Right lobe of liver (tissue), 6 donors: Measurements from ENCODE around the gene PARP8. TPM values are rescaled to one million over a fixed set of nuclear protein-coding genes. Genes with fewer than 3 reads are reported as not detected.
"Not testable (repeated sequence)": the region's sequence is repeated elsewhere in the genome, so short reads cannot be mapped to it uniquely, and the experiment has no call there.

Experiments used
- ATAC-seq, 4 donors: fragments of 200-7000 bp; cut with Tn5 transposase; one replicate each; pipeline ENCODE4 v1.9.1; 2020; ENCODE audit warnings: mild to moderate bottlenecking in 4 of 4, moderate library complexity in 4 of 4
- DNase-seq, 3 donors: peaks; one replicate each; pipeline ENCODE4 v3.0.0-alpha.2; 2020
- H3K27ac ChIP-seq, 3 donors: fragments of 200-600 bp; one replicate each; pipeline ENCODE4 v1.8.0; 2022
- H3K27me3 ChIP-seq, 2 donors: fragments of 200-600 bp; one replicate each; pipeline ENCODE4 v1.8.0; 2022
- H3K36me3 ChIP-seq, 4 donors: fragments of 200-600 bp; sonication (generic) in 1 of 4; one replicate each; pipeline versions ENCODE4 v1.5.1 to v1.8.0; 2017 to 2022; ENCODE audit warnings: control low read depth in 1 of 4
- H3K4me1 ChIP-seq, 4 donors: fragments of 200-600 bp; sonication (generic) in 1 of 4; one replicate each; pipeline versions ENCODE4 v1.5.1 to v1.8.0; 2017 to 2022; ENCODE audit warnings: control low read depth in 1 of 4
- H3K4me3 ChIP-seq, 3 donors: fragments of 200-600 bp; one replicate each; pipeline ENCODE4 v1.8.0; 2022
- H3K9me3 ChIP-seq, 4 donors: fragments of 200-600 bp; sonication (generic) in 1 of 4; one replicate each; pipeline versions ENCODE4 v1.5.1 to v1.8.0; 2017 to 2022; ENCODE audit warnings: control low read depth in 1 of 4
- CTCF ChIP-seq, 4 donors: fragments of 200-600 bp in 3 of 4; fragments of 450-650 bp in 1 of 4; IDR thresholded peaks; one replicate each; pipeline versions ENCODE4 v1.5.1 to v1.8.0; 2016 to 2022; ENCODE audit warnings: antibody characterized with exemption in 4 of 4, mild to moderate bottlenecking in 2 of 4
- POLR2A ChIP-seq: fragments of 450-650 bp; IDR thresholded peaks from one replicate; pipeline ENCODE4 v1.6.1; 2017; ENCODE audit warnings: antibody characterized with exemption, mild to moderate bottlenecking
- WGBS: methylation state at CpG from one replicate; pipeline ENCODE4 v1.1.6; 2018; ENCODE audit warnings: low coverage, low lambda C conversion rate; ENCODE audit not compliant: insufficient coverage; ENCODE audit errors: missing lambda C conversion rate; 5-methylcytosine and 5-hydroxymethylcytosine counted together
- intact Hi-C, 2 donors: fragments of 100-400 bp; cut with DNase I; formaldehyde crosslinking; loops; one replicate each; pipeline versions ENCODE4 v1.11.2 to v1.14.1; 2022
- total RNA-seq, 6 experiments: library from RNA; depleted of rRNA in 2 of 6; stranded (reverse); fragments of >200 nt in 2 of 6; fragmentation: NEBNext Ultra II Directional in 3 of 6; extraction: Animal tissue kit (Norgen Biotek cat#: 25700) in 3 of 6; gene quantifications; one replicate each; pipeline versions ENCODE4 v1.1.0 to v1.2.4, GENCODE V29; 2016 to 2023
- donor health status: DM: no; HTN: yes; CAD: no.
- donor health status: DM: no; HTN: no; CAD: no.
- donor health status: DM: no; HTN: no; CAD: no.
- donor health status: DM: no; HTN: yes; CAD: no.
- donor health status: DM: no; HTN: yes; CAD: no.

PARP8 gene
- total RNA-seq, 6 experiments from 2014 or later: 4.9 to 14.1 (median 10.1) TPM

DNA sequence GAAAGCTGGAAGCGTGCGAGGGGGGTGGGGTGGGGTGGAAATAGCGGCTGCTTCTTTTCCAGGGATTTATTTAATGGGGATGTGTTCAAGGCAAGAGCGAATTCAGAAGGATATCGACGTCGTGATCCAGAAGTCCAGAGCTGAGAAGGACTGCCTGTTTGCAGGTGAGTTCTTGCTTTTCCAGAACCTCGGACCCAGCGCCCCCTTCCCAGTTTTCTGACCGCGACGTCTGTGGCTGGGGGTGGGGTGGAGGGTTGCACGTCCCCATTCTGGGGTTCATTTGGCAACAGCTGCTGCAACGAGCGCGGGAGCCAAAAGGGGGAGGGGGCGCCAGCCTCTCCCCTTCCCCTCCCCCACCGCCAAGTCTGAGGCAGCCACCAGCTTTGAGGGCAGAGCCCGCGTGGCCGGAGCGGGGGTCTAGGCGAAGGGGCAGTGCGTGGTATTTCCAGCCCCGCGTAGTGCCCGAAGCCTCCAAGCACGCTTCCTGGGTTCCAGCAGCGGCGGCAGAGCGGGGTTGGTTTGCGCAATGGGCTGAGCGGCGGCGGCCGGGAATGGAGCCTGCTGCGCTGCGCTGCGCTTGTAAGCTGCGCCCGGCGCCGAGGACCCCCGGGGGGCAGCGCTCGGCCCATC, 701 bp downstream of the PARP8 start:
- no peaks in the 10 kb centered on the region for H3K4me1 ChIP-seq
- ATAC-seq (peak; percentile 76 to 91 (median 82)), DNase-seq (peak; percentile 68 to 77 (median 75))
- TF ChIP-seq POLR2A (peak; percentile 21), CTCF (IDR thresholded peaks at IDR 0.05) (no peak)
- 0% methylated on average over 7 of the region's 46 CpGs for WGBS
- H3K27me3 ChIP-seq: no peaks in the 10 kb centered on the region
- intact Hi-C loops: no loop called here
- peak overlapping the region; percentile 76 to 89 (median 80) for H3K4me3 ChIP-seq
- H3K36me3 ChIP-seq: no peaks in the 10 kb centered on the region
- H3K27ac ChIP-seq: peak overlapping the region; percentile 89 to 96 (median 92)
- no peaks in the 10 kb centered on the region for H3K9me3 ChIP-seq

DNA sequence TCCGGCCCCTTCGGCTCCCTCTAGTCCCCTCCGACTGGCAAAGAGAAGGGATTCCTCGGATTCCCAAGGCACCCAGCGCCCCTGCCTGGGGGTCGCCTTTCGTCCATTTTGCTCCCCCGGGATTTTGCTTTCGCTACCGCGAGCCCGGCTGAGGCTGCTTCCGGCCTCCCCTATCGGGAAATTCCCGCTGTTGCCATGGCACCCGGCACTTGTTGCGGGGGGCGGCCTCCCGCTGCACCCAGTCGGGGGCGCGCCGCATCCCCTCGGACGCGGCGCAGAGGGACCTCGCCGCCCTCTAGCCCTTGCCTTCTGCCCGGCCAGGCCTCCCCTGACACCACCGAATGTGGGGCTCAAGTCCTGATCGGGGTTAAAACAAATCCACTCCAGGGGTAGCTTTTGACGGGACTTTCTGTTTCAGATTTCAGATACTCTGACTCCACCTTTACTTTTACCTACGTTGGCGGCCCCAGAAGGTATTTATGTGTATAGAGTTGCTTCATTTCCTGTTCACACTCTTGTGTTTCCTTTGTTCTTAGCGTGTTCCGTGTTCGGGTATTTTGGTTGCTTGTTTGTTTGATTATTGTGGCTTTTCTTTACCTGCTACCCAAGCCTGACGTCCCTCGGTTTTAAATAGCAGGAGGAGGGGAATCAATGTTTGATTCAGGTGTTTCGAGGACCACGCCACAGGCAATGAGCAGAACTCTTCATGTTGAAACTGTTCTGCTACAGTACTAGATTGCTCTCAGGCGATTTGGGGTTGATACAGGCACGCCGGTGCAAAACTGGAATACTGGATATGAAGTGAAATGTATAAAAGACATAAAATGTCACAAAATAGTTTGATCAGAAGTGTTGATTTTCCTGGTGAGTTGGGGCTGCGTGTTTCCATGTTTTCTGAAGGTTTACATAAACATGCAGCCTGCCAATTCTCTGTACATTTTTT, 1.5 kb downstream of the PARP8 start:
- intact Hi-C loops: no loop called here
- DNase-seq: peak; percentile 78 to 86 (median 83)
- Histone ChIP-seq H3K9me3 (no peaks in the 10 kb centered on the region), H3K4me3 (peak overlapping the region; percentile 76 to 89 (median 80)), H3K27ac (peak overlapping the region; percentile 89 to 96 (median 92)), H3K36me3 (no peaks in the 10 kb centered on the region), H3K27me3 (no peaks in the 10 kb centered on the region), H3K4me1 (no peaks in the 10 kb centered on the region)
- 1% methylated on average over 16 of the region's 46 CpGs for WGBS
- no peak for TF ChIP-seq CTCF (IDR thresholded peaks at IDR 0.05)
- TF ChIP-seq POLR2A: peak; percentile 38
- peak; percentile 66 to 85 (median 78) for ATAC-seq

DNA sequence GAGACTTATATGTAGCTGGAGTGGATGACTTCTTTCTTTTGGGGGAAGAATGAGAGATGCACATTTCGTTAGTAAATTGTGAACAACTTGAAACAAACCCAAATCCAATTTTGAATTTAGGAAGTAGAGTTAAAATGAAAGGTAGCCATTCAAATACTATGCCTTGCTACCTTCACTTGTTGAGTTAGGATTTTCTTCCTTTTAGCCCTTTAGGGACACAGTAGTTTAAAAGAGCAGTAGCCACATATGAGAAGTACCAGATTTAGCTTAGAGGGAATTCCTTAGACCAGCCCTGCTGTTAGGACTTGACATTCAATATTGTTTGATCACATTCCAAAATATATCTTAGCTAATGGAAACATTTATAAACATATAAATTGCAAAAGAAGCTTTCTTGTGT, 2.2 kb downstream of the PARP8 start:
- H3K9me3 ChIP-seq, H3K36me3 ChIP-seq, ATAC-seq, intact Hi-C loops, DNase-seq, H3K4me1 ChIP-seq, H3K27me3 ChIP-seq: not testable (repeated sequence)
- Histone ChIP-seq H3K4me3 (peak overlapping the region; percentile 76 to 89 (median 80)), H3K27ac (peak overlapping the region; percentile 89 to 96 (median 92))
- WGBS: 29% methylated on average over 1 of the region's 1 CpG

DNA sequence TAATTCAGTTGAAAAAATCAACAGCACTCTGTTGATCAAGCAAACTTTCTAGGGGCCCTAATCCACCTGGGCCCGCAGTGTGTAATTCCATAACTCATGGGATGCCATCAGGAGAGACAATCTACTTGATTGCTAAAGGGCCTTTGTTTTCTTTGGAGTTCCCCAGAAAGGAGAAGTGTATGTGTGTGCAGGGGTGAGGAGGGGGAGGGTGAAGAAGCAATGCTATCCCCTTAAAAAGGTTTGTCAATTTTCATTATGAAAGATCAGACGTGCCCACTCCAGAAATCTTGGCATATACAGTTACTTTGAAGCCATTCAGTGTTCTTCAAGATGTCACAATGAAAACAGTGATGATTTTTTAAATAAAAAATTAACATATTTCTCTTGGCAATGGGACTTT, 6.2 kb downstream of the PARP8 start:
- no peaks in the 10 kb centered on the region for H3K27me3 ChIP-seq
- H3K36me3 ChIP-seq: no peaks in the 10 kb centered on the region
- H3K4me1 ChIP-seq: no peaks in the 10 kb centered on the region
- H3K9me3 ChIP-seq: no peaks in the 10 kb centered on the region
- WGBS: 72% methylated on average over 2 of the region's 2 CpGs
- intact Hi-C loops: no loop called here
- no peak for TF ChIP-seq POLR2A
- no peak overlapping the region for H3K4me3 ChIP-seq
- no peak for DNase-seq
- no peak overlapping the region for H3K27ac ChIP-seq
- no peak for ATAC-seq

DNA sequence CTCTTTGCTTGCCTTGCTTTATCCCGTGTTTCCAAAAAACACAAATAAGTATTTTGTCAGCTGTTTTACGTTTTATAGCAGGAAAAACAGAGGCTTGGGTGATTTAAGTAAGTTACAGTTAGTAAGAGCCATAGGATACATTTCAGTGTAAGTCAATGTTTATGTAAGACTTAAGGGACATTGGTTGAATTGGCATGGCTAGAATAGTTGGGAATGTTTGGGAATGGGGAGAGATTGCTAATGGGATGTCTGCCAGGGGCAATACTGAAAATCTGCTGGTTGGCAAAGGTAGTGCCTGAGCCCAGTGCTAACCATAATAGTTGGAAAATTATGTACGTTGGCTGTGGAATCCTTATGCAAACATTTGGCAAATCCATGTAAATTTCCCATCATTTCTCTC, 7.0 kb downstream of the PARP8 start:
- intact Hi-C loops, H3K4me3 ChIP-seq, DNase-seq, H3K9me3 ChIP-seq, H3K27me3 ChIP-seq, H3K36me3 ChIP-seq, ATAC-seq, H3K27ac ChIP-seq, H3K4me1 ChIP-seq: not testable (repeated sequence)
- 95% methylated on average over 3 of the region's 3 CpGs for WGBS

- ATAC-seq: no peak
- DNase-seq: no peak
- 94% methylated on average over 15 of the region's 15 CpGs for WGBS
- Histone ChIP-seq H3K27ac (no peak overlapping the region), H3K4me3 (no peak overlapping the region), H3K9me3 (no peaks in the 10 kb centered on the region), H3K36me3 (no peaks in the 10 kb centered on the region), H3K27me3 (no peaks in the 10 kb centered on the region), H3K4me1 (no peaks in the 10 kb centered on the region)
- intact Hi-C loops: no loop called here
- no peak for TF ChIP-seq POLR2A
- TF ChIP-seq CTCF (IDR thresholded peaks at IDR 0.05): no peak
Measured at GRCh38 chr5:50675385-50675784, 8.9 kb downstream of the PARP8 start.

- H3K9me3 ChIP-seq, H3K36me3 ChIP-seq, DNase-seq, H3K27ac ChIP-seq, H3K4me1 ChIP-seq, intact Hi-C loops, H3K4me3 ChIP-seq, H3K27me3 ChIP-seq, ATAC-seq: not testable (repeated sequence)
- WGBS: 78% methylated on average over 4 of the region's 4 CpGs
Measured at GRCh38 chr5:50679554-50679953, 13.1 kb downstream of the PARP8 start.
